Superior temporal gyrus (tissue), 1 donor: ENCODE data around the gene TM9SF4.

Source experiments
- DNase-seq: peaks from one replicate; pipeline ENCODE4 v3.0.0-alpha.2; 2016; ENCODE audit errors: extremely low spot score

TM9SF4 gene

GRCh38 chr20:32127347-32127746, 17.8 kb downstream of the TM9SF4 start:
- DNase-seq, result no peak

GRCh38 chr20:32128167-32128566, 18.7 kb downstream of the TM9SF4 start:
- DNase-seq, result no peak

- no peak for DNase-seq
These were observed 20.3 kb downstream of the TM9SF4 start for GRCh38 chr20:32129863-32130262.

- DNase-seq, result no peak
These were observed 20.8 kb downstream of the TM9SF4 start for GRCh38 chr20:32130352-32130751.

GRCh38 chr20:32130965-32131364, 21.5 kb downstream of the TM9SF4 start:
- no peak for DNase-seq

- no peak for DNase-seq
These were observed 23.5 kb downstream of the TM9SF4 start for GRCh38 chr20:32132911-32133549.

GRCh38 chr20:32134026-32134425, 24.5 kb downstream of the TM9SF4 start:
- DNase-seq, result no peak

GRCh38 chr20:32135983-32136515, 26.5 kb downstream of the TM9SF4 start:
- no peak for DNase-seq

GRCh38 chr20:32138921-32139320, 29.4 kb downstream of the TM9SF4 start:
- no peak for DNase-seq

GRCh38 chr20:32139947-32140346, 30.4 kb downstream of the TM9SF4 start:
- DNase-seq, result no peak

GRCh38 chr20:32140603-32141002, 31.1 kb downstream of the TM9SF4 start:
- no peak for DNase-seq

- DNase-seq, result no peak
These were observed 32.0 kb downstream of the TM9SF4 start for GRCh38 chr20:32141465-32141980.

- DNase-seq, result no peak
These were observed 32.6 kb downstream of the TM9SF4 start for GRCh38 chr20:32142088-32142487.

GRCh38 chr20:32142991-32143390, 33.5 kb downstream of the TM9SF4 start:
- no peak for DNase-seq

- no peak for DNase-seq
These were observed 35.6 kb downstream of the TM9SF4 start for GRCh38 chr20:32144898-32145662.

GRCh38 chr20:32149566-32150170, 40.2 kb downstream of the TM9SF4 start:
- DNase-seq, result no peak

GRCh38 chr20:32150291-32150848, 40.9 kb downstream of the TM9SF4 start:
- DNase-seq, result no peak

- no peak for DNase-seq
These were observed 43.1 kb downstream of the TM9SF4 start for GRCh38 chr20:32152421-32153155.

GRCh38 chr20:32153156-32153665, 43.7 kb downstream of the TM9SF4 start:
- no peak for DNase-seq

- no peak for DNase-seq
These were observed 44.3 kb downstream of the TM9SF4 start for GRCh38 chr20:32153771-32154170.
